ENCODE results near the gene GSG1L.

Gene GSG1L

Small RNA genes lying within 50 kb of the gene (small RNA-seq; reads per million reads assigned to genes)
- 0 reads per million in 2 experiments for gene RNU6-1241P
- gene RNU6-159P, result 0 reads per million in 2 experiments

All from SK-N-DZ (cell line).